ENCODE results near the gene RAD51C.
"Not testable (repeated sequence)": the region's sequence is repeated elsewhere in the genome, so short reads cannot be mapped to it uniquely, and the experiment has no call there.

Gene RAD51C

DNA sequence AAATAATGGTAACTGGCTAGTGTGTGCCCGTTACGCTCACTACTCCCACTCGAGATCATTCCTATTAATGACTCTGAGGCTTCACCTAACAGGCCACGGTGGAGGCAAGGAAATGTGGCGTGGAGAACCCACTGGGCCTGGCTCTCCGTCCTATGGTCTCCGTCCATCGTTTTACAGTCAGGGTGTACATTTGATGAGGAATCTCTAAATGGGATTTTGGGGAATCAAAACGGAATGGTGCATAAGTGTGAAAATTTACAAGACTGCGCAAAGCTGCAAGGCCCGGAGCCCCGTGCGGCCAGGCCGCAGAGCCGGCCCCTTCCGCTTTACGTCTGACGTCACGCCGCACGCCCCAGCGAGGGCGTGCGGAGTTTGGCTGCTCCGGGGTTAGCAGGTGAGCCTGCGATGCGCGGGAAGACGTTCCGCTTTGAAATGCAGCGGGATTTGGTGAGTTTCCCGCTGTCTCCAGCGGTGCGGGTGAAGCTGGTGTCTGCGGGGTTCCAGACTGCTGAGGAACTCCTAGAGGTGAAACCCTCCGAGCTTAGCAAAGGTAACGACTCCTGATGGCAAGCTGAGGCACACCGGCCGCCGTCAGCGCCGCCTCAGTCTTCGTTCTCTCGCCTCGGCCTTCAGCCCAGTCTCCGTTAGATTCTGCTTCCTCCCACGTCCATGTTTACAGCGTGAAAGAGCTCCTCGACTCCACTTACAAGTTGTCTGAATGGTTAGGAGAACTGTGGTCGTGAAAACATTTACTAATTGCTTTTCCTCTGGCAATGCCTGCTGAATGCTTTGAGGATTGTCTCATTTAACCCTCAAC is at the start of gene RAD51C:
TSS of gene RAD51C (plus strand) at position 364 of the 817 bp plus-strand sequence. CDS start at position 406, 42 bp downstream.
- DNase-seq = peak; percentile 74

DNA sequence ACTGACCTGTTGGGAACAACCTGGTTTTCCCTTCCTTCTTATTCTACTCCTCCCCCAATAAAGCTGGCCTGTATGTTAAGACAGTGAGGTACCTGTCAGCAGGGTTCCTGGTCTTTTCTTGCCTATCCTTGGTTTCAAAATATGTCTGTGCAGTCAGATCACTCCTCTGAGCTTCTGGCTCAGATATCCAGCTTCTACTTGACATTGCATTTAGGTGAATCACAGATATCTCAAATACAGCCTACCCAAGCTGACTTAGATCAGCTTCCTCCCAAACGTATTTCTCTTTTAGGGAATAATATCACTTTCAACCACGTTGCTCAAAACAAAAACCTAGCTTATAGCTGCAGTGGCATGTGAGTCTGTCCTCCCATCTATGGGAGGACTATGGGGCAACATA is 49.3 kb upstream of the RAD51C start:
- DNase-seq = no peak

DNA sequence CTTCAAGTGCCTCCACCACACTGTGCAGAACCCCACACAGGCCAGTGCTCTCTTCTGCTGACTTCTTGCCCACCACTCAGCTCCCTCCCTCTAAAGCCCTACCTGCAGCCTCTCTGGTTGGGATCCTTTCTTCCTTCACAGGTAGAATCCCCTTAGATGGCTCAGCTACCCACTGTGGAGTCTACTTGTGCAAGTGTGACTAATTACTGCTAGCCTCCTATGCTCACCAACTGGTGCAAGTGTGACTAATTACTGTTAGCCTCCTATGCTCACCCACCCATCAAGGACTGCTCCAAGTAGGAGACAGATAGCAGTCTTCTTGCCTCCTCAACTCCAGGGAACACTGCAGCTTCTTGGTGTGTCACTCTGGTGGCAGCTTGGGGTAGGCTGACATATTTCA is 44.2 kb upstream of the RAD51C start:
- no peak for DNase-seq

DNA sequence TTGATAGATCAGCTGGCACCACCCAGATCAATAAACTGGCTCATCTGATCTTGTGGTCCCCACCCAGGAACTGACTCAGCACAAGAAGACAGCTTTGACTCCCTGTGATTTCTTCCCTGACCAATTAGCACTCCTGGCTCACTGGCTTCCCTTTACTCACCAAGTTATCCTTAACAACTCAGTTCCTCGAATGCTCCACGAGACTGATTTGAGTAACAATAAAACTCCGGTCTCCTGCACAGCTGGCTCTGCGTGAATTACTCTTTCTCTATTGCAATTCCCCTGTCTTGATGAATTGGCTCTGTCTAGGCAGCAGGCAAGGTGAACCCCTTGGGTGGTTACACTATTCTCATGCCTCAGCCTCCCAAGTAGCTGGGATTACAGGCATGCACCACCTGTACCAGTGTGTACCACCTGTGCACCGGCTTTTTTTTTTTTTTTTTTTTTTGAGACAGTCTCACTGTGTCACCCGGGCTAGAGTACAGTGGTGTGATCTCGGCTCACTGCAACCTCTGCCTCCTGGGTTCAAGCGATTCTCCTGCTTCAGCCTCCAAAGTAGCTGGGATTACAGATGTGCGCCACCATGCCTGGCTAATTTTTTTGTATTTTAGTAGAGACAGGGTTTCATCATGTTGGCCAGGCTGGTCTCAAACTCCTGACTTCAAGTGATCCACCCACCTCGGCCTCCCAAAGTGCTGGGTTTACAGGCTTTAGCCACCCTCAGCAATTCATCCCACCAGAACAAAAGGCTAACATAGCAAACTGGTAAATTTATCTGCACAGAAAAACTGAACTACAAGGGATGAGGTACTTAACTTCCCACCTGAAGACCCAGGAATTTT is 34.2 kb upstream of the RAD51C start:
- DNase-seq = not testable (repeated sequence)

DNA sequence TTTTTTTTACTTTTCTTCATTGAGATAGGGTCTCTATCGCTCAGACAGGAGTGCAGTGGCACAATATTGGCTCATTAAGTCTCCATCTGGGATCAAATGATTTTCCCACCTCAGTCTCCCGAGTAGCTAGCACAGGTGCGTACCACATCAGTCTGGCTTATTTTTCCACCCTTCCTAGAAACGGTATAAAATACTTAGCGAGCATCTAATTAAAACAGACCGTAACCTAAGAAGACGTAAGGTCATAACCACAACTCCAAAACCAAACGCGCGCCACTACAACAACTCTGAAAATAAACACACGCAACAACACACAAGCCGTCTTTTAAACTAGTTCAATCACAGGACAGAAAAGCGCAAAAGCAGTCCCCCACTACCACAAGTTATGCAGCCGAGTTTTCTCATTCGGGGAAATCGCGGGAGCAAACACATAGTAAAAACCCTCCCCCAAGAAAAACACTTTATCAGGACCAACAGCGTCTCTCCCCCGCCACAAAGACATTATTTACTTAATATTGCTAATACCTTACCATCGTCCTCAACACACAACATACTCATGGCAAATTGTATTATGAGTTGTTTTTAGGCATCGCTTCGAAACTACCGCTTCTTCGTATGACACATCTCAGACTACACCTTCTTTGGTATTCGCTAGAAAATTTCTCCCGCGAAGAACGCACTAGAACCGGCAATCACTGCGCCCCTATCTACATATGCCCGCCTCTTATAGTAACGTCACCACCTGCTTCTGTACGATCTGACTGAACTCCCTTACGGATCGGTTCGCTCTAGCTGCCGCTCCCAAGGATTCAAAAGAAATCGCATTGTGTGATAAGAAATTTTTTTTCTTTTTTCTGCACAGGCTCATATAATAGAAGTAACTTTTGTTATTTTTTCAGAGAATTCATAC is 33.3 kb upstream of the RAD51C start:
- DNase-seq = peak; percentile 31

DNA sequence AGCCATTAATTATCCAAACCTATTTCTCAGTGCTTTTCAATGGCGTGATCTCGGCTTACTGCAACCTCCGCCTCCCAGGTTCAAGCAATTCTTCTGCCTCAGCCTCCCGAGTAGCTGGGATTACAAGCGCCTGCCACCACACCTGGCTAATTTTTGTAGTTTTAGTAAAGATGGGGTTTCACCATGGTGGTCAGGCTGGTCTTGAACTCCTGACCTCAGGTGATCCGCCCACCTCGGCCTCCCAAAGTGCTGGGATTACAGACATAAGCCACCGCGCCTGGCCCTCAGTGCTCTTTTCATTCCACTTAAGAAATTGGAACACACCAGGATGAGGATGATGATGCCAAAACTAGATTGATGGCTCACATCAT is 32.7 kb upstream of the RAD51C start:
- DNase-seq = not testable (repeated sequence)

DNA sequence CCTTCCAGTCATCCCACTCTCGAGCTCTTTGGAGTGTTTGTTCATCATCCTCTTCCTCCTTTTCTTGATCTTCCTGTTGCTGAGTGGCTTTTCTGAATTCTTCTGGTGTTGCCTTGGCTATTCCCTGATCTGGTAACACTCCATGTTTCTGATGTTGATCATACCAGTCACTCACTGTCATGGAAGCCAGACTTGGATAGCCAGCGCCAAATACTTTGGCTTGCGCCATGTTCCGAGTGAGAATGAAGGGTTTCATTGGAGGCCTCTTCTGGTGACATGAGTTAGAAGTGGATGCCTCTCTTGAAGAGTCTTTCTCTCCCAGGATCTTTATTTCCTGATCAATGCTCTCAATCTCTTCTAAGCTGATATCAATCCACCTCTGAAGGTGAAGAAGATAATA is 31.8 kb upstream of the RAD51C start:
- no peak for DNase-seq

DNA sequence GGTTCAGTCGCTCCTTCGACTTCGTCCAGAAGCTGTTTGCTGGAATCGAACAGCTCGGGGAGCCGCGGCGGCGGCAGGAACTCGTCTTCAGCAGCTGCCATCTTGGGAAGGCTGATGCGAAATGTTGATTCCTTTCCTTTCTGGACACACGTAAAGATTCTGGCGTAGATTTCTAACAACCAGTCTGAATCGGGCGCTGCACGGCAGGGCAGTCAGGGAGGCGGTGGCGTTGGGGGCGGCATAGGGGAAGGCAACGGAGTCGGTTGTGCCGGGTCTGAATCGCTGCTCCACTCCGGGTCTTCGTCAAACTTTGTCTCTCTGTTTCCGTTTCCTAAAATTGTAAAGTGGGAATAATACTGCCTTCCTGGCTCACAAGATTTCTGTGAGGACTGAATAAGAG is 30.9 kb upstream of the RAD51C start:
- DNase-seq = no peak

DNA sequence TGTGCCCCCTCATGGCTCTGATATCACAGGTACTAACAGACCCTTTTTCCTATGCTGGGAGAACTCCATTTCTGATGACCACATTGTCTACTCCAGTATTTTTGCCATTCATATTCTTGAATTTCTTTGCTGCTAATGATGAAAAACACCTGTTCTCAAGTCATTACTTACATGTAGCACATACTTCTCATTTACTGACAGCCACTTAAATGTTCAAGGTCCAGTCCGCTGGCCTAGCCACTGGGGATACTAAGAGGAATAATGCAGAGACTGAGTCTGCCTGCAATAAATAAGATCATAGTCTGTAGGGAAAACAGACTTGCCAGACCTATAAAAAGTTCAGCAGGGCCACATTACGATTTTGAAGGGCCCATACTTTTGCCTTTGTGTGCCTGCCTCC is 28.1 kb upstream of the RAD51C start:
- DNase-seq = no peak

DNA sequence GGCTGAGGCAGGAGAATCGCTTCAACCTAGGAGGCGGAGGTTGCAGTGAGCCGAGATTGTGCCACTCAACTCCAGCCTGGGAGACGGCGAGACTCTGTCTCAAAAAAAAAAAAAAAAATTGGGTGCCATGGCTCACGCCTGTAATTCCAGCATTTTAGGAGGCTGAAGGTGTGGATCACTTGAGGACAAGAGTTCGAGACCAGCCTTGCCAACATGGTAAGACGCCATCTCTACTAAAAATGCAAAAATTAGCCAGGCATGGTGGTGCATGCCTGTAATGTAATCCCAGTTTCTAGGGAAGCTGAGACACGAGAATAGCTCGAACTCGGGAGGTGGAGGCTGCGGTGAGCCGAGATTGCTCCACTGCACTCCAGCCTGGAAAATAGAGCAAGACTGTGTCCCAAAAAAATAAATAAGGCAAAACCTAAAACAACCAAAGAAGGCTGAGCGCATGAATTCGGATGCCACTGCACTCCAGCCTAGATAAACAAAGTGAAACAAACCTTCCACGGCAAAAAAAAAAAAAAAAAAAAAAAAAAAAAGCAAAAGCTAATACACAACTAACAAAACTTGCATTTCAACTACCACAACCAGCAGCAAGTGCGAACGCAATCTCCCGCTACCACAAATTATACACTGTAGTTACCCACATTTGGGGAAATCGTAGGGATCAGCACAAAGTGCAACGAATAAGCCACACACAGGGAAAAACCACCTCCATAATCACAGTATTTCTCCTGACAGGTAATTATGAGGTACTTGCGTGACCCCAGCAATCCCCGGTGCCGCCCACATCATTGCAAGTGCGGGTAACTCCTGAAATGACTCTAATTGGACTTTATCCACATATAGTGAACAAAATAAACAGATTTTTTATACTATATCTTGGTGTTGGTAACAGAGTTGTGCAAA is 26.2 kb upstream of the RAD51C start:
- no peak for DNase-seq

DNA sequence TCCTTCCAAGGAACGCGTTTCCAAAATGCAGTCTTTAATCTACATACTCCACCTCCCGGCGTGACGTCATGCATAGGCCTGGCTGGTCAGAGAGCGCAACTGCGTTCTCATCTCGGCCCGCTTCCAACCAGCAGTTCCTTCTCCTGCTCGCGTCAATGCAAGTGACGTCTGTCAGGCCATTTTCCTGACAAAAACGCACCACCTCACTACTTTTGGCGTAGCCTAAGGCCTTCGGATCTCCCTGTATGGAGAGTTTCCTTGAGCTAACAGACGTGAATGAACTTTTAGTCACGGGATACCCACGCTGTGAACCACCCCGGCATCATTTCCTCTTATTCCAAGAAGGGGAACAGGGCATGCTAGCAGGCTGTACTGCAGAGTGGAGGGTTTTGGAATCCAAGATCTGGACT is 25.5 kb upstream of the RAD51C start:
- DNase-seq = no peak

DNA sequence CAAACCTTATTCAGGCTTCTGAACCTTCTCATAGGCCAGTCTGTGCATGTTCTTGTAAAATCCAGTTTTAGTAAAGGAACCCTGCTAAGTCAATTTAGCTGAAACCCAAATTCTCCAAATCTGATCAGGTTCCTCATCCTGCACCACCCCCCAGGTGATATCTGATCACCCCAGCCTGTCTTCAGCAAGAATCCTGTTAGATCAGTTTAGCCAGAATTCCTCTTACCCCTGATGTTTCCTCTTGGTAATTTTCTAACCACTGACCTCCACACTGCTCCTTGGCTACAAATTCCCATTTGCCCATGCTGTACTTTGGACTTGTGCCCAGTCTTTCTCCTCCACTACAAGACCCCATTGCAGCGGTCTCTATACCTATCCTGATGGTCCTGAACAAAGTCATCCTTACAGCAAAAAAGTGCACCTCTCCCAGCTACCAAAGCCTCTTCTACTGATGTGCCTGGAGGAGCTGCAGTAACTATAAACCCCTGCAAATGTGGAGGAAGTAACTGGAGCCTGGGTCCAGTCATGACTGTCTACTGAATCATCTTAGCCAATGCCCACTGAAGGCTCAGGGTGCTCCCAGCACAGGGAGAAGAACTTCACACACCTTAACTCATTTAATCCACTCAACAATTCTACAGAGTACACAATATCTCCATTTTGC is 24.3 kb upstream of the RAD51C start:
- DNase-seq = no peak

DNA sequence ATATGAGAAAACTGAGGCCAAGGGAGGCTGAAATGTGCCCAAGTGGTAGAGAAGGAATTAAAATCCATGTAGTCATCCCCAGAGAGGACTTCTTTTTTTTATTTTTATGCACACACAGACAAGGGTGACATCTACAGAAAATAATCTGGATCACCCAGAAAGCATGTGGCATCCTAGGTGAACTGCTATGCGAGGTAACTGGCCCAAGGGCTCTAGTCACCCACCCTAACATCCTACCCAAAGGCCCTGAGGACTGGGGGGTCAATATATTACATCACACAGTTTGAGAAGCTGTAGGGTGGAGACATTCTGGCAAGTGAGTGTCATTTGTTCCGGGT is 23.8 kb upstream of the RAD51C start:
- DNase-seq = no peak

DNA sequence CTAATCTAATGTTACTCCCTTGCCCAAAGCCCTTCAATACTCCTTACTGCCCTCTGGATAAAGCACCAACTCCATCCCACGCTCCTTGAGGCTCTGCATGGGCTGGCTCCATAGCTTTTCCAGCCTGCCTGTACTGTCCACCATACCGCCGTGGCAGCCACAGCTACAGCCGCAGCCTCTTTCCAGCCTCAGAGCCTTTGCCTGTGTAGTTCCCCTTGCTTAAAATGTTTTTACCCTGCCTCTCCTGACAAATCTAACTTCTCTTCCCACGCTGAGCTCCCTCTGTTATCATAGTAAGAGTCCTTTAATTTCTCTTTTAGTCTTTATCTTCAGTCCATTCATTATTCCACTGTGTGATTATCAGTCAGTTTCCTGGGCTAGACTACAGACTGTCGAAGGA is 22.5 kb upstream of the RAD51C start:
- DNase-seq = no peak

DNA sequence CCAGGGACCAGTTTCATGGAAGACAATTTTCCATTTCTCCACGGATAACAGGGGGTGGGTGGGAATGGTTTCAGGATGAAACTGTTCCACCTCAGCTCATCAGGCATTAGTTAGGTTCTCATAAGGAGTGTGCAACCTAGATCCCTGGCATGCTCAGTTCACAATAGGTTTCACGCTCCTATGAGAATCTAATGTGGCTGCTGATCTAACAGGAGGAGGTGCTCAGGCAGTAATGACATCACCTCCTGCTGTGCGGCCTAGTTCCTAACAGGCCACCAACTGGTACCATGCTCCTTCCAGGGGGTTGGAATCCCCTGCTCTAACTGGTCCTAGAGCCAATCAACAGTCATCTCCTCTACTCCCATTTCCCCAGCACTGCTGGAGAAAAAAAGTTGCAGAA is 20.4 kb upstream of the RAD51C start:
- no peak for DNase-seq

DNA sequence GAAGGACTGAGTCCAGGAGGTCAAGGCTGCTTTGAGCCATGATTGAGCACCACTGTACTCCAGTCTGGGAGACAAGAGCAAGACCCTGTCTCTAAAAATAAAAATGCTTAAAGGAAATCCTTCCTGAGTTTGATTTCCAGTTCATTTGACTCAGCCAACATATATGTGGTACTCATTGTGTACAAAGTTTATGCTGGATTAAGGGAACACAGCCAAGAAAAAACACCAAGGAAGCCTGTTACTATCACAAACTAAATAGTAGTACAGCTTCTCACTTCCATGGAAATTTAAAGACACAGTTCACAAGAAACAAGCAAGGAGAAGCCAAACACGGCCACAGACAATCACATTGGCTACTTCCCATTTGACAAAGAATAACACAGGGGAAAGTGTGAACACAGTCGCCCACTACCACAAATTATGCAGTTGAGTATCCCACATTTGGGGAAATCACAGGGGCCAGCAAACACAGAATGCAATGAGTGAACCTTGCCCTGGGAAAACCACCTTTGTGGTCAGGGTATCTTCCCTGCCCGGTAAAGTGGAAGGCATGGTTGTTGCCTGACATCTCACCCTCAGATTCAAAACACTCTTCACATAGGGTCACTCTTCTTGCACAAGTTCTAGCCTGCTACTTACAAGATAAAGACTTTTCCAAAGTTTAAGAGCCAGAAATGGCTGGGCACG is 15.1 kb upstream of the RAD51C start:
- DNase-seq = no peak

DNA sequence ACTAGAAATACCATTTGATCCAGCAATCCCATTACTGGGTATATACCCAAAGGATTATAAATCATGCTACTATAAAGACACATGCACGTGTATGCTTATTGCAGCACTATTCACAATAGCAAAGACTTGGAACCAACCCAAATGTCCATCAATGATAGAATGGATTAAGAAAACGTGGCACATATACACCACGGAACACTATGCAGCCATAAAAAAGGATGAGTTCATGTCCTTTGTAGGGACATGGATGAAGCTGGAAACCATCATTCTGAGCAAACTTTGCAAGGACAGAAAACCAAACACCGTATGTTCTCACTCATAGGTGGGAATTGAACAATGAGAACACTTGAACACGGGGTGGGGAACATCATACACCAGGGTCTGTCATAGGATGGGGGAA is 14.1 kb upstream of the RAD51C start:
- not testable (repeated sequence) for DNase-seq

DNA sequence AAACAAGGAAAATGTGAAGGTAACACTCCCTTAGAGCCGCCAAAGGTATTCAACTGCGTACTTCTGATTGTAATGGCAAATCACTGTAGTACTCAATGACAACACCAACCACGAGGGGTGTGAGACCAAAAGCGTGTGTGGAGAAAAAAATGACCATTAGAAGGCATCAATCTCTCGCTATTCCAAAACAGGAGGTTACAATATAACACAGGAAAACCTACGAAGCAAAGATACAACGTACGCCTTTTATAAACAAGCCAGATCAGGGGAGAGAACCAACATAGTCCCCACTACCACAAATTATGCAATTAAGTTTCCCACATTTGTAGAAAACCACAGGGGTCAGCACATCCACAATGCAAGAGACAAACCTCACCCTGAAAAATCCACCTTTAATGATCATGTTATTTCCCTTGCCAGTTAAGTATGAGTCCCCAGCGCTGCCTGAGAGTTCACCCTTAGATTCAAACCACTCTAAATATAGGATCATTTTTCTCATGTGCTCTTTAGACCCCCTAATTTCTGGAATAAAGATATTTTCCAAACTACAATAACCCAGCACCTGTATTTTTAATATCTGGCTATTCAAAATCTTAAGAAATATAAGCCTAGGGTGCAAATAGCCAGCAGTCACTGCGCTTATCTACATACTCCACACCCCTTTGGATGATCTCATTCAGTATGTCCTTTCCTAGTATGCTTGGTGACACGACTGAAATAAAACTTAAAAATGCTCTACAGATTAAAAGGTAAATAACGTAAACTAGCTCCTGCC is 13.0 kb upstream of the RAD51C start:
- no peak for DNase-seq

DNA sequence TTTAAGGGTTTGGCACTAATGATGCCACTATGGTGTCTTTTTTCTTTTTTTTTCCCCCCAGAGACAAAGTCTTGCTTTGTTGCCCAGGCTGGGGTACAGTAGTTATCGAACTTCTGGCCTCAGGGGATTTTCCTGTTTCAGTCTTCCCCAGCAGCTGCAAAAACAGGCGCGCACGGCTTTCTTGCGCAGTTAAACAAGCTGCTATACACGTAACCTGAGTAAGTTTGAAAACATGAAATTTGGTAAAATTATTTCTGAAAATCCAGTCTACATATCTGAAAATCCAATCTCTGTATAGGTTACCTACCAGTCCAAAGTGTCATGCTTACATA is 12.4 kb upstream of the RAD51C start:
- DNase-seq = no peak

DNA sequence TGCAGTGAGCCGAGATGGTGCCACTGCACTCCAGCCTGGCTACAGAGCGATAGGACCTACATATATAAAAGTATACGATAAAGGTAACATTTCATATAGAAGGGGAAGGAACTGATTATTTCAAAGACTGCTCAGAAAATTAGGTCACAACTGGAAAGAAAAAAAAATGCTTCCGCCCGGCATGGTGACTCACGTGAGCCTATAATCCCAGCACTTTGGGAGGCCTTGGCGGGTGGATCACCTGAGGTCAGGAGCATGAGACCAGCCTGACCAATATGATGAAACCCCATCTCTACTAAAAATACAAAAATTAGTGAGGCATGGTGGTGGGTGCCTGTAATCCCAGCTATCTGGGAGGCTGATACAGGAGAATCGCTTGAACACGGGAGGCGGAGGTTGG is 8.4 kb upstream of the RAD51C start:
- no peak for DNase-seq

Data from NCI-H1694 (cell line).